ENCODE data around the gene SYT1.

GRCh38 chr12:79124385-79124784, 259.8 kb downstream of the SYT1 start:
- TF ChIP-seq FOSL1 (IDR thresholded peaks at IDR 0.05; ENCODE audit: low read depth) (no peak), CEBPB (IDR thresholded peaks at IDR 0.05; ENCODE audit: low read depth) (no peak), CTCF (IDR thresholded peaks at IDR 0.05 in 2 of 3, conservative IDR thresholded peaks at IDR 0.05 in 1 of 3; ENCODE audit: borderline replicate concordance in 1 of 3, insufficient read depth in 1 of 3, low read depth in 2 of 3, low read length in 2 of 3) (no peak), SIN3A (IDR thresholded peaks at IDR 0.05; ENCODE audit: low read depth) (no peak), POLR2AphosphoS5 (IDR thresholded peaks at IDR 0.05; ENCODE audit: low read depth, low read length) (no peak), POLR2A (IDR thresholded peaks at IDR 0.05; ENCODE audit: borderline replicate concordance, extremely low read depth, insufficient read depth, insufficient read length) (no peak), SP1 (IDR thresholded peaks at IDR 0.05; ENCODE audit: low read depth) (no peak), YY1 (IDR thresholded peaks at IDR 0.05; ENCODE audit: extremely low read depth, insufficient replicate concordance, low read depth, low read length) (no peak)

Data from HCT116 (cell line).